Adrenal gland (tissue), 5 donors: Measurements from ENCODE around the gene TEX2.

Experiments
- POLR2A ChIP-seq, 2 donors: fragments of 450-650 bp; IDR thresholded peaks; one replicate each; pipeline ENCODE4 v1.6.1; 2017; ENCODE audit warnings: antibody characterized with exemption in 2 of 2, mild to moderate bottlenecking in 2 of 2, moderate library complexity in 1 of 2
- TF ChIP-seq, protein P1 (sequence below), 6 experiments: fragments of 450-650 bp in 4 of 6; fragments of 200-600 bp in 2 of 6; sonication (generic) in 1 of 6; IDR thresholded peaks; 1 replicate in 5 of 6; 2 replicates in 1 of 6; pipeline versions ENCODE4 v1.5.1 to v1.8.0; 2016 to 2021; ENCODE audit warnings: antibody characterized with exemption in 6 of 6, mild to moderate bottlenecking in 2 of 6, moderate library complexity in 1 of 6
- donor health status: DM: no; HTN: no; CAD: no.

DNA sequence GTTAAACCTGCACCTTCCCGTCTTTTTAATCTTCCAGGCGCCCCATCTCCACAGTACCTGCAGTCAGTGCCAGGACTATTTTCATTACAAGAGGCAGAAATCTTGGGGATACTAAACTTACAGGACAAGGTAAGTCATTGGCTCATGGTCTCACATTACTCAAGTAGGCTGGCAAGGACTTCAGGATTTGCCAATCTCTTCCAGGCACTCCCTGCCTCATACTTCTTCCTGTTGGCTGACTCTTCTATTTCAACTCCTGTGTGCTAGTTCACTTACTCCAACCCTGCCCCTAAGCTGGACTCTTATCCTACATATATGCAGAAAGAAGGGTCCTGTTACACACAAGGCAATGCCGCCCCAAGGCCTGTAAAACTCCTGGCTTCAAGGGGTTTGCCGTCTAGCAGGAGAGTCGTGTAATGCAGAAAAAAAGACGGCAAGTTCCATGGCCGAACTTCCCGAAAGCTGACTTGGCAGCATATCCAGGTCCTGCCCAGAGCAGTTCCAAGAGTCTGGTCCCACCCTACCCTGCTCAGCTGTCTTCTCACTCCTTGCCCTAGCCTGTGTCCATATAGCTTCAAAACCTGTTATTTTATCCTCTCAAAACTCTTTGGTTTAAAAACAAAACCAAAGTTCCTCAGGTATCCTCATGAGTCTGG is 147.9 kb downstream of the TEX2 start:
- TF ChIP-seq, protein P1, sequence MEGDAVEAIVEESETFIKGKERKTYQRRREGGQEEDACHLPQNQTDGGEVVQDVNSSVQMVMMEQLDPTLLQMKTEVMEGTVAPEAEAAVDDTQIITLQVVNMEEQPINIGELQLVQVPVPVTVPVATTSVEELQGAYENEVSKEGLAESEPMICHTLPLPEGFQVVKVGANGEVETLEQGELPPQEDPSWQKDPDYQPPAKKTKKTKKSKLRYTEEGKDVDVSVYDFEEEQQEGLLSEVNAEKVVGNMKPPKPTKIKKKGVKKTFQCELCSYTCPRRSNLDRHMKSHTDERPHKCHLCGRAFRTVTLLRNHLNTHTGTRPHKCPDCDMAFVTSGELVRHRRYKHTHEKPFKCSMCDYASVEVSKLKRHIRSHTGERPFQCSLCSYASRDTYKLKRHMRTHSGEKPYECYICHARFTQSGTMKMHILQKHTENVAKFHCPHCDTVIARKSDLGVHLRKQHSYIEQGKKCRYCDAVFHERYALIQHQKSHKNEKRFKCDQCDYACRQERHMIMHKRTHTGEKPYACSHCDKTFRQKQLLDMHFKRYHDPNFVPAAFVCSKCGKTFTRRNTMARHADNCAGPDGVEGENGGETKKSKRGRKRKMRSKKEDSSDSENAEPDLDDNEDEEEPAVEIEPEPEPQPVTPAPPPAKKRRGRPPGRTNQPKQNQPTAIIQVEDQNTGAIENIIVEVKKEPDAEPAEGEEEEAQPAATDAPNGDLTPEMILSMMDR (IDR thresholded peaks at IDR 0.05): no peak
- peak in 1 of 2 donors; percentile 18 for TF ChIP-seq POLR2A (IDR thresholded peaks at IDR 0.05)
